Epidermal melanocyte (primary cell): ENCODE results near the gene MAB21L3.

ENCODE experiments used
- DNase-seq: peaks from one replicate; pipeline ENCODE4 v3.0.0; 2011; ENCODE audit warnings: low spot score; ENCODE audit not compliant: insufficient read length

Gene MAB21L3

GRCh38 chr1:116164150-116164549 is 53.0 kb downstream of the MAB21L3 start:
- DNase-seq: no peak

- DNase-seq: no peak
Measured at GRCh38 chr1:116164604-116165368, 53.6 kb downstream of the MAB21L3 start.

- DNase-seq: no peak
Measured at GRCh38 chr1:116165572-116165971, 54.4 kb downstream of the MAB21L3 start.

GRCh38 chr1:116166011-116166571 is 54.9 kb downstream of the MAB21L3 start:
- DNase-seq: no peak

GRCh38 chr1:116166655-116167054 is 55.5 kb downstream of the MAB21L3 start:
- DNase-seq: no peak

- no peak for DNase-seq
Measured at GRCh38 chr1:116167625-116168276, 56.6 kb downstream of the MAB21L3 start.

- DNase-seq: peak; percentile 65
Measured at GRCh38 chr1:116168277-116169032, 57.3 kb downstream of the MAB21L3 start.

- DNase-seq: no peak
Measured at GRCh38 chr1:116169898-116170297, 58.7 kb downstream of the MAB21L3 start.

- DNase-seq: no peak
Measured at GRCh38 chr1:116170721-116171589, 59.8 kb downstream of the MAB21L3 start.

- no peak for DNase-seq
Measured at GRCh38 chr1:116172666-116173065, 61.5 kb downstream of the MAB21L3 start.

GRCh38 chr1:116175611-116176010 is 64.4 kb downstream of the MAB21L3 start:
- no peak for DNase-seq

- DNase-seq: no peak
Measured at GRCh38 chr1:116176306-116176789, 65.1 kb downstream of the MAB21L3 start.

- DNase-seq: no peak
Measured at GRCh38 chr1:116177861-116178260, 66.7 kb downstream of the MAB21L3 start.

GRCh38 chr1:116178837-116179236 is 67.6 kb downstream of the MAB21L3 start:
- no peak for DNase-seq

GRCh38 chr1:116179419-116179818 is 68.2 kb downstream of the MAB21L3 start:
- DNase-seq: no peak

GRCh38 chr1:116179964-116180363 is 68.8 kb downstream of the MAB21L3 start:
- no peak for DNase-seq

GRCh38 chr1:116182019-116182714 is 71.0 kb downstream of the MAB21L3 start:
- no peak for DNase-seq
